GM12874 (cell line): Measurements from ENCODE around the gene SPECC1.

Experiments used
- CTCF ChIP-seq: IDR thresholded peaks from 2 replicates; pipeline ENCODE4 v1.5.1; 2011; ENCODE audit warnings: low read depth, mild to moderate bottlenecking, control low read depth, low read length, moderate library complexity; ENCODE audit not compliant: insufficient read depth

Gene SPECC1

DNA sequence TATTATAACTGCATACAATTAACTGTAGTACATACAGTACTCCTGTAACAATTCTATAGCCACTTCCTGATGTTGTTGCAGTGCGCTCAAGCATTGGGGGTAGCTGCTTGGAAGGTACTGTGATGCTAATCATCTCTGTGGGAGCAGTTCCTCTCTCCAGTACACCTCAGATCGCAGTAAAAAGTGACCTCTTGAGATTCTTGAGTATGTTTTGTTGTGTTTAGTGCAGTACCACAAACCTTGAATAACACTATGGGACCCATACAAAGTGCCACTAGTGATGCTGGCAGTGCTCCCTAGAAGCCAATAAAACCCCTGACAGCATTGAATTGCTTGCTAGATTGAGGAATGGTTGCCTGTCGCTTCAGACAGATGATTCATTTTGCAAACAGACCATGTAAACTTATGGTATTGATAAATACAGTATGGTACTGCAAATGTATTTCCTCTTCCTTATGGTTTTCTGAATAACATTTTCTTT, 193.0 kb downstream of the SPECC1 start:
- TF ChIP-seq CTCF = no peak

DNA sequence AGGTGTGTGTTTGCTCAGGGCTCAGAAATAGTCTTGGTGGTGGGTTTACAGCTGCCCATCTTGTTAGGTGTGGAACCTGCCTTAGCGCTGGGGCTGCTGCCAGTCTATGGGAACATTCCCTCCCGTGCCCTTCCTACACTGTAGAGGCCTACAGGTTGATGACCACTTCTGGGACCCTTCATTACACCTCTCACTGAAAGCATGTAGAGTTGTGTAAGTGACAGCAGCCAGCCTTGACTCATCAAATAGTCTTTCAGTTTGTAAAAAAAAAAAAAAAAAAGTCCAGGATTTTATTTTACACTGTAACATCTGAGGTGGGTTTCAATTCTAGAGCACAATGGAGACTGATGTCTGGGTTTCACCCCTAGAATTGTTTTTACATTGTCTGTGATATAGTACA, 193.9 kb downstream of the SPECC1 start:
- TF ChIP-seq CTCF = no peak

DNA sequence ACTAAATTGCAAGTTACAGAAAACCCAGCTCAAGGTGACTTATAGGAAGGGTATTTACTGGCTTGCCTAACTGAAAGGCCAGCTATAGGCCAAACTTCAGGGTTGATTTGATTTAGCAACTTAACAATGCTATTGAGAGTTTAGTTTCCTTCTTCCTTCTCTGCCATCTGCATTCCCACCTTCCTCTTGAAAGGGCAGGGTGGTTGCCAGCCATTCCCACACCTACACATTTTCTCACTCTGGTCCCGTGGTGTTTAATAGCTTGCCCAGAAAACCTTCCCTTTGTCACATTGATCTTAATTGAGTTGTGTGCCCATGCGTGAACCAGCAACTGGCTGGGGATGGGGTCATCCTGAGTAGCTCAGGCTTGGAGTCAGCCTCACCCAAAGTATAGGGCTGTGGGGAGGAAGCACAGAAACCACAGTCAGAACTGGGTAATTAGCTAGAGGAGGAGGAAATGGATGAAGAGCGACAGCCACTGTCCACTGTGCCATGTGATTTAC, 194.7 kb downstream of the SPECC1 start:
- TF ChIP-seq CTCF = no peak

GRCh38 chr17:20205609-20206008, 196.4 kb downstream of the SPECC1 start:
- no peak for TF ChIP-seq CTCF

GRCh38 chr17:20206068-20206467, 196.9 kb downstream of the SPECC1 start:
- no peak for TF ChIP-seq CTCF

GRCh38 chr17:20206591-20206990, 197.4 kb downstream of the SPECC1 start:
- TF ChIP-seq CTCF = no peak

DNA sequence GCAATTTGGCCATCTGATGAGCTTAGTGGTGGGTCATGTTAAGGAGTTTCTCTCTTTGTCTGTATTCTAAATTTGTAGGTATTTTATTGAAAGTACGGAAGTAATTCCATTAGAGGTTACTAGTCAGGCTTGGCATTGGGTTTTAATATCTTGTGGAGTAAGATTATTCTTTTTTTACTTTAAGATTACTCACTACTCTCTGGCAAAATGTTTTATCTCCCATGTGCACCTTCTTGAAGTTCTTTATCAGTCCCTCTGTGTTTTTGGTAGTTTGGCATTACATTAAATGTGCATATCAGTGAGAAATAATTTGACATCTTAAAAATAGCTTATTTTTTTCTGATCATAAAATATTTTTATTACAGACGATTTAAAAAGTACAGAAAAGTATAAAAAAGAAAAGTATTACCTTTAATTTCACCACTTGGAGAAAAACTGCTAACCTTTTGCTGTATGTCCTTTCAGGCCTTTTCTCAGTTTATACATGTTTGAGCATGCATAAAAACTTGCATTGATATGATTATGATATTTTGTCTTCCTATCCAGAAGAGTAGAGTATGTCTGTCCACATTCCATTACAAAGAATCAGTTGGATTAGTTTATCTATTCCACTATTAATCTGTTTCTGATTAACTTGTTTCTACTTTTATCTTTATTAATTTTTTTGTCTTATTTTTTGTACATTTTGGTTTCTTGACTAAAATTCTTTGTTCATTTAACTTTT, 198.3 kb downstream of the SPECC1 start:
- no peak for TF ChIP-seq CTCF
